ENCODE data around the gene PRICKLE1. TPM values are rescaled to one million over a fixed set of nuclear protein-coding genes. Genes with fewer than 3 reads are reported as not detected.

PRICKLE1 gene
- total RNA-seq (2014; rRNA removed; shearing (Covaris generic)), result 1.1 and 1.8 TPM in 2 replicates

- no peak for DNase-seq (ENCODE audit: low spot score)
These were observed at the start of gene PRICKLE1 for GRCh38 chr12:42589465-42590329. Gene PRICKLE1 (minus strand): TSS chr12:42589746. CDS start chr12:42472516, 117,230 bp downstream.

DNA sequence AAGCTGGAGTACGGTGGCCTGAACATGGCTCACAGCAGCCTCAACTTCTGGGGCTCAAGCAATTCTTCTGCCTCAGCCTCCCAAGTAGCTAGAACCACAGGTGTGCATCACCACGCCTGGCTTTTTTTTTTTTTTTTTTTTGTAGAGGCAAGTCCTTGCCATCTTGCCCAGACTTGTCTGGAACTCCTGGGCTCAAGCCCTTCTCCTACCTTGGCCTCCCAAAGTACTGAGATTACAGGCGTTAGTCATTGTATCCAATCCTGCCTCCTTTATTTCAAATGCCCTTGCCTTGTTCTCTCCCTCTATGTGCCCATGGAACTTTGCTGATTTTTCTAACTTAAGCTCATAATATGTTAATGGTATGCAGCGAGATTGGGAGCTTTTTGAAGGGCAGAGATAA, 49.2 kb upstream of the PRICKLE1 start:
- no peak for DNase-seq (ENCODE audit: low spot score)

DNA sequence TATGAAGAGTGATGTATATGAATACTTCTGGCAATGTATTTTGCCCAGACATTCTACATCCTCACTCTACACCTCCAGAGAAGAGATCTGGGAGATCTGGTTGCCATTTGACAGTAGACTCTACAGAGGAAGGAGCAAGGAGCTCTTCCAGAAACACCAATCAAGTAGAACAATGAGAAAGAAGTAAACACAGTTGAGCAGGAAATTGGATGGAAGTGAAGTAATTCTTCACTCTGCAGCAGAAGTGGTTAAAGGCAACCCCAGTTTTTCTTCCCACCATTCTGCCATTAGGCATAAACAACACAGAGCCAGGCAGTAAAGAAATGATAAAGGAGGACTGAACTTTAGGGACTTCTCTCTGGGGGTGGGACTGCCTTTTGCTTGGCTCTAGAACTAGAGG, 48.5 kb upstream of the PRICKLE1 start:
- DNase-seq (ENCODE audit: low spot score), result no peak

GRCh38 chr12:42636993-42637392, 47.4 kb upstream of the PRICKLE1 start:
- DNase-seq (ENCODE audit: low spot score), result no peak

- DNase-seq (ENCODE audit: low spot score), result no peak
These were observed 44.0 kb upstream of the PRICKLE1 start for GRCh38 chr12:42633594-42633993.

- no peak for DNase-seq (ENCODE audit: low spot score)
These were observed 42.0 kb upstream of the PRICKLE1 start for GRCh38 chr12:42631513-42631912.

- DNase-seq (ENCODE audit: low spot score), result no peak
These were observed 40.8 kb upstream of the PRICKLE1 start for GRCh38 chr12:42630314-42630713.

DNA sequence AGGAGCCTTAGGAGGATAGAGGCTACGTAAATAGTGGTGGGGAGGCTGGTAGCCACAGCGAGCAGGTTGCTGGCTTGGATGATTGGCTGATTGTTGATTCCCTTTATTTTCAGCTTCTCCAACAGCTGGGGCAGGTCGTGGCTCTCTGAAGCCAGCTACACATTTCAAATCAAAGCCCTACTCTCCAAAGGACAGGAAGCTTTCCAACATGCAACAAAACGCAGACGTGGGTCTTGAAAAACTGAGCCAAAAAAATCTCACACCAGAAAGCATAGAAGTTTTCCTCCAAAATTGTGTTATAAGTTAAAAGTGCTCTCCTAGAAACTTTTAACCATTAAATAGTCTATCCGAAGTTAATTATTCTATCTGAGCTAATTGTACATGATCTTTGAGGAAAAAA, 37.6 kb upstream of the PRICKLE1 start:
- no peak for DNase-seq (ENCODE audit: low spot score)

DNA sequence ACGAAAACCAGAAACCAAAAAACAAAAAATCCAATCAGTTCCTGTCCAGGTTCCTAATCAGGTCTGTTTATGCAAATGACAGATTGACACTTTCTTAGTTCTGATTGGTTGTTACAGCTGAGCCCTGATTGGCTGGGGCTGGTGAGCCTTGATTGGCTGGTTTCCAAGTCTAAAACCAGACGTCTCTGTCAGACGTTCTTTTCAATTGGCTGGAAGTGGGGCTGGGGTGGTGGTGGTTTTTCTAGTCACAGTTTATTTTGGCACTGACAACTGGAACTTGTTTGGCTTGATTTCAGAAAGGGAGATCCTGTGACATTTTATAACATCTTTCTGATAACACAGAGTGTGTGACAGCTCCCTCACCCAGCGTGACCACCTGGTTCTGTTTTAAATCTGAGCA, 36.1 kb upstream of the PRICKLE1 start:
- peak; percentile 14 for DNase-seq (ENCODE audit: low spot score)

DNA sequence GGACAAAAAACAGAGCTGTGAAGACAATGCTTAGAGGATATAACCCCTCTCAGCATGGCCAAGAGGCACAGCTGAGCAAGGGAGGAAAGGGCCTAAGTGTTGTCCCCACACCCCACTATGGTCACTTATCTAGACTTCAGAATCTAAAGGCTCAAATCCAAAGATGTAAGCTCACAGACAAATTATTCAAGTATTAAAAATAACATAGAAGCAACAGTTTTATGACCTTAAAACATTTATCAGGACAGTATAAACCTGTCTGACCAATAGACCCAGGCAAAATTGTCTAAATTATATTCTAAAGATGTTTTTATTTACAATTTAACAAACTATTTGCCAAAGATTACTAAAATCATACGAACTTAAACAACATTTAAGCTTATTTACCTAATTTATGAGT, 28.1 kb upstream of the PRICKLE1 start:
- no peak for DNase-seq (ENCODE audit: low spot score)

DNA sequence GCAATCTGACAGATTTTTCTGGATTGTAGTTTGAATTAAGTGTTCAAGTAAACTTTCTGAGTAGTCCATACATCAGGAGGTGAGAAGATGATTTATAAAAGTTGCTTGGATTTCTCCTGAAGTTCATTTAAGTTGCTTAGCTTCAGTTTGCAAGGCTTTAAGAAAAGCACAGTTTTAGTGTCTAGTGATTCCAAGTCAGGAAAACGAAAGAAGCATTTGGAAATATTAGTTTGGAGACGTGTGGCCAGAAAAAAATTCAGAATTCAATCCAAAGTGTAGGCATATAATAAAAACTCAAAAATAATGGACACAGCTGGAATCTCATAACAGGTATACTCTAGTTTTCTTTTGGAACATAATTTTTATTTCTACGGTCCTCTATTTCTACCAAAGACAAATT, 25.5 kb upstream of the PRICKLE1 start:
- no peak for DNase-seq (ENCODE audit: low spot score)

- DNase-seq (ENCODE audit: low spot score), result no peak
These were observed 22.7 kb upstream of the PRICKLE1 start for GRCh38 chr12:42612231-42612613.

DNA sequence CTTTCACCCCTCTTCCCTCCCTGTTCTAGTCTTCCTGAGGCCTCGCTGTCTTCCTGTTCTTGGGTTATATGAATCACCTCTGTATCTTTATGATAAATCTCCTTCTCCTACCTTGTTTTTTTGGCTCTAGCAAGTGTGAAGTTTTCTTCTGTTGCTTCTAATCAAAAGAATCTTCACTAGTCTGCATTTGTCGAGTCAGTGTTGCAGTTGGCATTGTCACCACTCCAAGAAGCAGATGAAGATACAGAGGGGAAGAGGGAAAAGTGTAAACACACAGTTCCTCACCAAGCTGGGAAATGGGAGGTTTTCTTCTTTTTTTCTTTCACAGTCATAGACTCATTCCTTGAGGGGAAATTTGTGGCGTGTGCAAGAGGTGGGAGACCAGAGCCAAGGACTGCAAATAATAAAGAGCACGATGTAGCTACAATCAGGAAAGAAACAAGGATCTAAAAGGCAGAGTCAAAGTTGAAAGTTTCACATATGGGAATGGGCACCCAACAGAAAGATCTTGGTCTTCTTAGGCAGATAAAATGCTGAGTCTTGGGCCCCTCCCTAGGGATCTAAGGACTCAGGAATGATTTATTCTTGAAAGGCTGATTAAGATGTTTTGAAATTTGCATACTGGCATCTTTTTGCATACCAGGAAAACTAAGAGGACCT, 22.2 kb upstream of the PRICKLE1 start:
- no peak for DNase-seq (ENCODE audit: low spot score)

DNA sequence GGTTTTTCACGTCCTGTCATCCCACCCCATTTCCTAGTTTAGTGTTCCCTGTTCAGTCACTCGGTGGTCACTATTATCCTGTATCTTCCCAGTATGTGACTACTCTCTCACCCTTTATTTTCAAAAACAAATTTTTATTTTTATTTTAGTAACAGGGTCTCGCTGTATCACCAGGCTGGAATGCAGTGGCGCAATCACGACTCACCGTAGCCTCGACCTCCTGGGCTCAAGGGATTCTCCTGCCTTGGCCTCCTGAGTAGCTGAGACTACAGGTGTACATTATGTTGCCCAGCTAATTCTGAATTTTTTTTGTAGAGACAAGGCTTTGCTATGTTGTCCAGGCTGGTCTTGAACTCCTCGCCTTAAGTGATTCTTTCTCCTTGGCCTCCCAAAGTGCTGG, 20.1 kb upstream of the PRICKLE1 start:
- DNase-seq (ENCODE audit: low spot score), result no peak

DNA sequence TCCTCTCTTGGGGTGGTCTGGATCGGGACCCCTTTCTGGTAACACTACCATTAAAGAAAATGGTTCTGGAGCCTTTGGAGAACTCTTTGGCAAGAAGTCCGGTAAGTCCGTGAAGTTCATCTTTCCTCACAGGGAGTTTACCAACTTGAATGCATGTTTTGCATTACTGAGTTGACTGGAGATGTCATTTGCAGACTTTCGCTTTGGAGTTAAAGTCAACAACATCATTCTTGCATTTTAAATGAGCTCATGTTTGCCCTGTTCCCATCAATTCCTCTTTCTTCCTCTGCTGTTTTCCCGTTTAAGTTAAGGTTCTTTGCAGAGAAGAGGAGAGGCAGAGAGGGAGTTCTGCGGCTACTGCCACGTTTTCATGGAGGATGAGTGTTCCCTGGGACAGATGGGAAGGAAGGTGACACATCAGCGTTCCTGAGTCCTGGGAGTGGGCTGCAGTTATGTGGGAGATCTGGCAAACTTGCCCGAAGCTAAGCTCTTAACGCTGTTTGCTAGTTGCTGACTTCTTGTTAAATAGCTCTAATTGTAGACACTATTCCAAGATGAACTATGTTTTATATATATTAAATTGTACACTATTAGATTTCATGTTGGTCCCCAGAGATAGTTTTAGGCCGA, 18.8 kb upstream of the PRICKLE1 start:
- no peak for DNase-seq (ENCODE audit: low spot score)

GRCh38 chr12:42607584-42608058, 18.1 kb upstream of the PRICKLE1 start:
- DNase-seq (ENCODE audit: low spot score), result no peak

- DNase-seq (ENCODE audit: low spot score), result no peak
These were observed 16.9 kb upstream of the PRICKLE1 start for GRCh38 chr12:42606471-42606870.

DNA sequence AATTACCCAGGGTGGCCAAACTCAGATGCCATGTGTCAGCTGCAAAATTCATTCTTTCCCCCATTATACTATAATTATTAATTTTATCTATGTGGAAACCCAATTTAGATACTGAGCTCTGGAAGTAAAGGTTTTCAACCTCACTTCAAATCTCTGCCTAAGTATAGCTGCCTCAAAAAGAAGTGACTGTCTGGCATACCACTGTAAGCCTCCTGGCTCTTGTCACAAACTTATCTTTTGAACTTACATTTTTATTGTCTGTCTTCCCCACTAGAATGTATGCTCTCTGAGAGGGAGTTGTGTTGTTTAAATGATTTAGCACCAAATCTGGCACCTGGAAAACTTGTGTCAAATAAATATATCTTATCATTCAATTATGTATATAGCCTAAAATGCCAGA, 16.1 kb upstream of the PRICKLE1 start:
- DNase-seq (ENCODE audit: low spot score), result no peak

DNA sequence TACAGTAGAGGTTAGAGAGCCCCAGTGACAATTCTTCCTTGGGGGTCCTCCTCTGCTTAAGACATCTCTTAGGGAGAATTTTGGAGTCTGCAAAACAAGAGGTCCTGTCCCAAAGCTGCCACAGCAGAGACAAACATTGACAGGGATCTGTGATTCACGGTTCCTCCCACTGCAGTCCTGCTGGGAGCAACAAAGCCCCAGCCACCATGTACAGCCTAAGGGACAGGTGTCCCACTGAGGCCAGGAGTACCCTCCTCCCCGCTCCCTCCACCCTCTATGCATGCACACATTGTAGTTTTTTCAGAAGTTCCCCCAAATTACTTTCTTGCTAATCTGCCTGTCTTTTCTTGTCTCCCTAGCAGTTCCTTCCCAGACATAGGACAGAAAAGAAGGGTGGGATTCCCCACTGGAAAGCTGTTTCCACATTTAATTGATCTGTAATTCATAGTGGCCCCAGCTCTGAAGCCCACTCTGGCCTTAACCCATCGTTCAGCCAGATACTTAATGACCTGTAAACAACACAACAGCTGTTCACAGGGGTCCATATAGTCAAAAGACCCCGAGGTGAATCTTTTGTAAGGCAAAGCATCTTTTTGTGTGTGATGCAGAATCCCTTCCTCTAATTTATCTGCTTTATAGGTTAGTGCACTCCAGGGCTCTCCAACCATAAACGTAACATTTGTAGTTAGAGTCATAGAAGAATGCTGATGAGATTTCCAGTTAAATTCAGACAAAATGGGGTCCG, 13.9 kb upstream of the PRICKLE1 start:
- DNase-seq (ENCODE audit: low spot score), result no peak

DNA sequence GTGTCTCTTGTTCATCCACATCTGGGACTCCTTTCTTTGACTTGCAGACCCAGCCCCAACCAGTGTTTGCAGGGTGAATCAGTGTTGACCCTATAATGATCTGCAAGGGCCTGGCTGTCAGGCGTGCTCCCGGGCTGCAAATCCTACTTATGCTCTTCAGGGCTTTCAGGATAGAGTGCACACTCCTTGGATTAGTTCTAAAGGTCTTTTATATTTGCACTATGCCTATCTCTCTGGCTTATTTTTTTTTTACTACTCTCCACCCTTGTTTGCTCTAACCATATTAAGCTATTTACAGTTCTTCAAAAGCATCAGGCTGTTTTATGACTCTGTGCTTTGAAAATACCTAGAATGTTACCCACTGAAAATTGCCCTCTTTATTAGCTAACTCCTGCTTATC, 4.3 kb upstream of the PRICKLE1 start:
- DNase-seq (ENCODE audit: low spot score), result no peak

DNA sequence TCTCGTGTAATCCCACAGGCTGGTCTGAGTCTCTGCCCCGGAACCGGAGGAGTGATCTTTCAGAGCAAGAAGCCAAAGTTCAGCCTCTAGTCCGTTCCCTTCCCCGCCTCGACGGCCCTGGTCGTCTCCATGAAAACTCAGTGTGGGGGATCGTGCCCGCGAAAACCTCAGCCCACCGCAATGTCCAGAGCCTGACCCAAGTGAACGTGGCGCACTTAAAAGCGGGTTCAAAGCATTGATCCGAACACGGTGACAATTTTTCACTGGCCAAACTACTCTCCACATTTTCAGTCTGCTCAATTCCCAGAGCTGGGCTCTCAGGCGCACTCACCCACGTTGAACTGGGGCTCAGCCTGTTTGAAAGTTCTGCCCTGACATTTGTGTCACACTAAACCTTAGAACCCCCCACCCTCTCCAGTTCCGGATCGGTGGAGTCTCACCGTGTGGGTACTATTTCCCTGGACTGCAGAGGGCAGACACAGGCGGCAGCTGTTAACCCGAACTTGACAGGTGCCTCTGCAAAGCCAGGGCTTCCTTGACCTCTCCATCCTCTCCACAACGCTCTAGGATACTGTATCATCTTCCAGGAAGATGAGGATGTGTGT, 886 bp upstream of the PRICKLE1 start:
- no peak for DNase-seq (ENCODE audit: low spot score)

Data from H4 (cell line).